ENCODE data around the gene DQX1. TPM values are rescaled to one million over a fixed set of nuclear protein-coding genes. Genes with fewer than 3 reads are reported as not detected.

Gene DQX1
- total RNA-seq, 6 experiments from 2014 or later: 0.14 to 0.40 TPM; not detected in 4

GRCh38 chr2:74510272-74510671 is 15.8 kb downstream of the DQX1 start:
- H3K4me3 Mint-ChIP-seq: no peak overlapping the region
- TF ChIP-seq CTCF (IDR thresholded peaks at IDR 0.05): no peak
- DNase-seq: no peak
- peaks cover 42% of the 10 kb centered on the region for H3K4me1 Mint-ChIP-seq (ENCODE audit: low read depth)
- no peak overlapping the region for H3K27ac Mint-ChIP-seq
- H3K36me3 Mint-ChIP-seq (ENCODE audit: low read depth): peaks cover 8% of the 10 kb centered on the region
- no peaks in the 10 kb centered on the region for H3K9me3 Mint-ChIP-seq
- H3K27me3 Mint-ChIP-seq (ENCODE audit: insufficient read depth): peaks cover 24% of the 10 kb centered on the region

GRCh38 chr2:74507926-74508520 is 18.0 kb downstream of the DQX1 start:
- Mint-ChIP-seq H3K4me1 (ENCODE audit: low read depth) (peaks cover 63% of the 10 kb centered on the region), H3K27ac (peak overlapping the region; percentile 100), H3K27me3 (ENCODE audit: insufficient read depth) (peaks cover 17% of the 10 kb centered on the region), H3K9me3 (no peaks in the 10 kb centered on the region), H3K36me3 (ENCODE audit: low read depth) (peaks cover 22% of the 10 kb centered on the region), H3K4me3 (peak overlapping the region; percentile 98)
- peak; percentile 58 for DNase-seq
- TF ChIP-seq CTCF (IDR thresholded peaks at IDR 0.05): no peak

GRCh38 chr2:74507145-74507925 is 18.7 kb downstream of the DQX1 start, which contains the start of gene PCGF1:
Gene PCGF1, minus strand, starts transcription at chr2:74507695. Its CDS starts 27 bp downstream, at chr2:74507668.
- DNase-seq: peak; percentile 95
- peak within 1 kb of the TSS; percentile 100 for H3K27ac Mint-ChIP-seq
- peaks cover 22% of the 10 kb centered on the region for H3K36me3 Mint-ChIP-seq (ENCODE audit: low read depth)
- H3K9me3 Mint-ChIP-seq: no peaks in the 10 kb centered on the region
- H3K4me1 Mint-ChIP-seq (ENCODE audit: low read depth): peaks cover 69% of the 10 kb centered on the region
- peak; percentile 70 for TF ChIP-seq CTCF (IDR thresholded peaks at IDR 0.05)
- peaks cover 15% of the 10 kb centered on the region for H3K27me3 Mint-ChIP-seq (ENCODE audit: insufficient read depth)
- peak within 1 kb of the TSS; percentile 98 for H3K4me3 Mint-ChIP-seq

- H3K4me3 Mint-ChIP-seq: peak overlapping the region; percentile 98
- no peak overlapping the region for H3K27ac Mint-ChIP-seq
- DNase-seq: no peak
- H3K36me3 Mint-ChIP-seq (ENCODE audit: low read depth): peaks cover 22% of the 10 kb centered on the region
- peaks cover 12% of the 10 kb centered on the region for H3K27me3 Mint-ChIP-seq (ENCODE audit: insufficient read depth)
- H3K9me3 Mint-ChIP-seq: no peaks in the 10 kb centered on the region
- no peak for TF ChIP-seq CTCF (IDR thresholded peaks at IDR 0.05)
- peaks cover 59% of the 10 kb centered on the region for H3K4me1 Mint-ChIP-seq (ENCODE audit: low read depth)
Observed at GRCh38 chr2:74505448-74506246, 20.4 kb downstream of the DQX1 start.

- Mint-ChIP-seq H3K27me3 (ENCODE audit: insufficient read depth) (peaks cover 20% of the 10 kb centered on the region), H3K27ac (peak overlapping the region; percentile 46), H3K4me1 (ENCODE audit: low read depth) (peaks cover 55% of the 10 kb centered on the region), H3K9me3 (no peaks in the 10 kb centered on the region), H3K4me3 (peak overlapping the region; percentile 98), H3K36me3 (ENCODE audit: low read depth) (peaks cover 22% of the 10 kb centered on the region)
- no peak for DNase-seq
- no peak for TF ChIP-seq CTCF (IDR thresholded peaks at IDR 0.05)
Observed at GRCh38 chr2:74504591-74504990, 21.4 kb downstream of the DQX1 start.
